ENCODE results near the gene MAFG.

MAFG gene

DNA sequence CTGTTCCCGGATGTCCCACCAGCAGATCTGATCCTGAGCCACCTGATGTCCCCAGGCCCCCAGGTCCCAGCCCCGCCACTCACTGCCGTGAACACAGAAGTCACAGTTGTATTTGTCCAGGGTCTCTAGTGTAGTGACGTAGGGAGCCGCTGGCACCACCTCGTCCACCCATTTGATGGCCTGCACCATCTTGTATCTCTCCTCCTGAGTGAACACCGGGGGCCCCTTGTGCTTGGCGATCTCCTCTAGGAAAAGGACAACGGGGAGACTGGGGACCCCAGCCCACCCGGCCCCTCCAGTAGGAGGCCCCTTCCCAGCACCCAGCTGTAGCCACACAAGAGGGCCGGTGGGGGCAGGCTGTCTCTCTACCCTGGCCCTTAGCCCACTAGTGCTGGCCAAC lies 18.7 kb downstream of the MAFG start:
- H3K27me3 ChIP-seq (ENCODE audit: low read depth), result no peaks in the 10 kb centered on the region
- peaks cover 46% of the 10 kb centered on the region for H3K36me3 ChIP-seq (replicated peaks)
- H3K4me1 ChIP-seq, result no peaks in the 10 kb centered on the region
- no peaks in the 10 kb centered on the region for H3K9me3 ChIP-seq
- DNase-seq (ENCODE audit: low spot score in 2 of 2), result no peak
- H3K4me3 ChIP-seq, result no peak overlapping the region
- in situ Hi-C loops (cut with MboI; ENCODE audit: low sequenced_read_pairs), result no loop called here

DNA sequence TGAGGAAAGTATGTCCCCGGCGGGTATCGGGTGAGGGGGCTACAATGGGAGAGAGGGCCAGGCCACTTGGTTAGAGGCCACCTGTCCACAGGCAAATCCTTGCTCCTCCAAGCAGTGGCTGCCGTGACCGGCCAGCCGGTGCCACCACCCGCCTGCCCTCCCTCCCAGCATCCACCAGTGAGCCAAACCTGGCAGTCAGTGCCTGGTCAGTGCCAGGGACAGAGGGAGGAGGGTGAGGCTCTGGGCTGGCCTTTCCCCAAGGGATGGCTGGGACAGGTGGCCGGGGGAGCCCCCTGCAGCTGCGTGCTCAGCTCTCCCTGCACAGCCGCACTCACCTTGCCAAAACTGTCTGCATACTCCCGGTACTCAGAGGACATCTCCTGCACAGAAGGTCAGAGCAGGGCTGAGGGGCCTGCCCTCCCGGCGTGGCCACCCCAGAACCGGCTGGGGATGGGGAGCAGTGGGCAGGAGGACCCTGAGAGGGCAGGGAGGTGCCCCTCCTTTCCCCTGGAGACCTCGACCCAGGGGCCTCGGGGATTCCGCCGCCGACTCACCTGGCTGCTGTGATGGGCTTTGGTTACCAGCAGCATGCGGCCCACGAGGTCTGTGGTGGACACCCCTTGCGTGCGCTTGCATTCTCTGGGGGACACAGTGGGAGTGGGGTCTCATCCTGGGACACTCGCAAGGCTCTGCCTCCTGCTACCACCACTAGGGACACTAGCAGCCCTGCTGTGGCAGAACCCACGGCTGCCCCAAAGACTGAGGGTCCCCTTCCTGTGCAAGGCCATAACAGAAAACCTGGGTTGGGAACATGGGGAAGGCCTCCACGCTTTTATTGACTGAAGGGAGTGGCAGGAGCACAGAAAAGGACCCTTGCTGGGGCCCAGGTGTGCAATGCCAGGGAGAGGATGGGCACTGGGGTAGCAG lies 20.1 kb downstream of the MAFG start:
- no peaks in the 10 kb centered on the region for H3K4me1 ChIP-seq
- H3K4me3 ChIP-seq, result no peak overlapping the region
- no peaks in the 10 kb centered on the region for H3K27me3 ChIP-seq (ENCODE audit: low read depth)
- H3K36me3 ChIP-seq (replicated peaks), result peaks cover 34% of the 10 kb centered on the region
- in situ Hi-C loops (cut with MboI; ENCODE audit: low sequenced_read_pairs), result no loop called here
- no peak for DNase-seq (ENCODE audit: low spot score in 2 of 2)
- H3K9me3 ChIP-seq, result no peaks in the 10 kb centered on the region

DNA sequence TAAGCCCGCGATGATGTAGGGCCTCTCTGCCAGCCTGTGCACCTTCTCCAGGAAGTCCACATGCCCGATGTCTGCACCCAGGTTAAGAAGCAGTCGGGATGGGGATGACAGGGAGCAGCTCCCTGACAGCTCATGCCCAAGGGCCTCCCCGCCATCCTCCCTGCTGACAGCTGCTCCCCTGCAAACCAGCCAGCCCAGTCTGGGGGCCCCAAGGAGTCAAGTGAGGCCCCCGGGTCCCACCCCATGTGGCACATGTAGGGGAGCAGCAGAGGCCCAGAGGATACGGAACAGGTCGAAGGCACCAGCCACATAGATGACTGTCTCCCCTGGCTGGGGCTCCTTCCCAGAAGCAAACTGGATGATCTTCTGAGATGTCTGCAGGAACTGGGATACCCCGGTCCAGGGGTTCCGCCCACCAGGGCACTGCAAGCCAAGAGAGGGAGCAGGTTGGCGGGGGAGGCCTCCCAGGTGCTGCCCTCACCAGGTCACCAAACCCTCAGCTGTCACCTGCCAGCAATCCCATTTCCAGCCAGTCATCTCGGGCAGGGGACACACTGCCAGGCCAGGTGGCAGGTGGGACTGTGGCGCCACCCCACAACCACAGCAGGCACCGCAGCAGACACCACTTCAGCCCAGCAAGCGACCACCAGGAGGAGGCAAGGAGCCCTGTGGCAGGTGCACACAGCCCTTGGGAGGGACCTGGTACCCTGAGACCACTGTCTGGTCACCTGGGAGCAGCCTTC lies 20.9 kb downstream of the MAFG start:
- Histone ChIP-seq H3K4me1 (no peaks in the 10 kb centered on the region), H3K4me3 (no peak overlapping the region), H3K36me3 (replicated peaks) (peaks cover 34% of the 10 kb centered on the region), H3K9me3 (no peaks in the 10 kb centered on the region), H3K27me3 (ENCODE audit: low read depth) (no peaks in the 10 kb centered on the region)
- no peak for DNase-seq (ENCODE audit: low spot score in 2 of 2)
- in situ Hi-C loops (cut with MboI; ENCODE audit: low sequenced_read_pairs), result no loop called here

DNA sequence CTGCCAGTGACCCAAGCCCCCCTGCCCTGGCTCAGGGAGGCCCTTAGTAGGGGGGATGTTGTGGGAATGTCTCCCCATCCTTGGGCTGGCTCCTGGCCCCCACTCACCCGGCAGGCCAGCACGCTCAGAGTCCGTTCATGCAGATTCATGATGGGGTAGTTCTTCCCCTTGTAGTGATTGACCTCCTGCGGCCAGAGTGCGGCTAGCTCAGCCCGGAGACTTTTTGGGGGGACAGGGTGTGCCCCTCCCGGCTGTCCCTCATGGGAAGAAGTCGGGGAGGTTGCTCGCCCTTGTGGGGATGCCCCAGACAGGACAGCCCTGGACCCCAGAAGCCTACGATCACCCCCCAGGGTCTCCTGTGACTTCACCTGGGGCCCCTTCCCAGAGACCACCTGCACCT lies 21.5 kb downstream of the MAFG start:
- H3K4me1 ChIP-seq, result no peaks in the 10 kb centered on the region
- peaks cover 34% of the 10 kb centered on the region for H3K36me3 ChIP-seq (replicated peaks)
- H3K4me3 ChIP-seq, result no peak overlapping the region
- H3K9me3 ChIP-seq, result no peaks in the 10 kb centered on the region
- in situ Hi-C loops (cut with MboI; ENCODE audit: low sequenced_read_pairs), result no loop called here
- no peak for DNase-seq (ENCODE audit: low spot score in 2 of 2)
- no peaks in the 10 kb centered on the region for H3K27me3 ChIP-seq (ENCODE audit: low read depth)

DNA sequence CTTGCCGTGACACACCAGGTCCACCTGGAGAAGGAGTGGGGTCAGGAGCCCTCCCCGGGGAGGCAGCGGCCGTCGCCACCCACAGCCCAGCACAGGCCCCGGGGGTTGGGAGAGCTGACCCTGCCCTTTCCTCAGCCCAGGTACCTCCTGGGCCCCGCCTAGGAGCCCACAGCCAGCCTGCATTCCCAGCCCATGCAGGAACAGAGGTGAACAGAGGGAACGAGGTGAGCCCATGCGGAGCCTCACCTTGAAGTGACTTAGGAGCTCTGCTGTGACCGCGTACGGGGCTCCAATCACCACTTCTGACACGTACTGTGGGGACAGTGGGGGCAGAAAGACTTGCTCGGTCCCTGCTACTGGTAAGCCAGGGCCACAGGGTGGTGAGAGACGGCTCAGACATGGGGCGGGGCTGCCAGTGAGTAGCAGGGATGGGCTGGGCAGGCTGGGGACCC lies 22.1 kb downstream of the MAFG start:
- DNase-seq (ENCODE audit: low spot score in 2 of 2), result no peak
- Histone ChIP-seq H3K36me3 (replicated peaks) (peaks cover 34% of the 10 kb centered on the region), H3K4me3 (no peak overlapping the region), H3K9me3 (no peaks in the 10 kb centered on the region), H3K4me1 (no peaks in the 10 kb centered on the region), H3K27me3 (ENCODE audit: low read depth) (no peaks in the 10 kb centered on the region)
- in situ Hi-C loops (cut with MboI; ENCODE audit: low sequenced_read_pairs), result no loop called here

DNA sequence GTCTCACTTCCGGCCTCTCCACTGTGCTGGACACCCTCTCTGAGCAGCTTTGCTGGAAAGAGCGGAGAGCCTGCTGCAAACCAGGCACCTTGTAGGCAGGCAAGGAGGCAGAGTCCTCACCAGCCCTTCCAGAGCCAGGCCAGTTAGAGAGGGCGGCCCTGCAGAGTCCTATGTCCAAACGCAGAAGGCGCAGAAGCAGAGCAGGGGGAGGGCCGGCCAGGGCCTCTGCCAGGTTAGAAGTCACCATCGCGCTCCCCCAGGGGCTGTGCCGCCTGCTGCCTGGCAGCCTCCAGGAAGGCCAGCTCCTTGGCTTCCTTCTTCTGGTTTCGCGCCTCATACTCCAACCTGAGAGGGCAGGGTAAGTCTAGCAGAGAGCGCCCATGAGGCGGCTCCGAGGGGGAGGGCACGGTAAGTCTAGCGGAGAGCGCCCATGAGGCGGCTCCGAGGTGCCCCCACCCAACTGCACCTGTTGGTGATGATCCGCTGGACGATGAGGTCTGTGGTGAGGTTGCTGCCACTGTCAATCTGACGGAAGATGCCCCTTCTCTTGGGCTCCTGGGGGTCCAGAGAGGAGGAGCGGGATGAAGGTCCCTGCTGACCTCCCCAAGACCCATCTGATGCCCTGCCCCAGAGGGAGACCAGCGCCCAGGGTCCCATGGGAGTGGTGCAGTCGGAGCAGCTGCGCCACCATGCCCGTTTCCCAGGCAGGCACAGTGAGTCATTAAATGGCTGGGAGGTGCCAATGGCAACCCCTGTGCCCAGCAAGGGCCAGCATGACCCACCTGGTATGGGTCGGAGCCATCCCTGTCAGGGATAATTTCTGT lies 22.7 kb downstream of the MAFG start:
- in situ Hi-C loops (cut with MboI; ENCODE audit: low sequenced_read_pairs), result no loop called here
- DNase-seq (ENCODE audit: low spot score in 2 of 2), result no peak
- Histone ChIP-seq H3K4me1 (no peaks in the 10 kb centered on the region), H3K27me3 (ENCODE audit: low read depth) (no peaks in the 10 kb centered on the region), H3K9me3 (no peaks in the 10 kb centered on the region), H3K4me3 (no peak overlapping the region), H3K36me3 (replicated peaks) (peaks cover 40% of the 10 kb centered on the region)

DNA sequence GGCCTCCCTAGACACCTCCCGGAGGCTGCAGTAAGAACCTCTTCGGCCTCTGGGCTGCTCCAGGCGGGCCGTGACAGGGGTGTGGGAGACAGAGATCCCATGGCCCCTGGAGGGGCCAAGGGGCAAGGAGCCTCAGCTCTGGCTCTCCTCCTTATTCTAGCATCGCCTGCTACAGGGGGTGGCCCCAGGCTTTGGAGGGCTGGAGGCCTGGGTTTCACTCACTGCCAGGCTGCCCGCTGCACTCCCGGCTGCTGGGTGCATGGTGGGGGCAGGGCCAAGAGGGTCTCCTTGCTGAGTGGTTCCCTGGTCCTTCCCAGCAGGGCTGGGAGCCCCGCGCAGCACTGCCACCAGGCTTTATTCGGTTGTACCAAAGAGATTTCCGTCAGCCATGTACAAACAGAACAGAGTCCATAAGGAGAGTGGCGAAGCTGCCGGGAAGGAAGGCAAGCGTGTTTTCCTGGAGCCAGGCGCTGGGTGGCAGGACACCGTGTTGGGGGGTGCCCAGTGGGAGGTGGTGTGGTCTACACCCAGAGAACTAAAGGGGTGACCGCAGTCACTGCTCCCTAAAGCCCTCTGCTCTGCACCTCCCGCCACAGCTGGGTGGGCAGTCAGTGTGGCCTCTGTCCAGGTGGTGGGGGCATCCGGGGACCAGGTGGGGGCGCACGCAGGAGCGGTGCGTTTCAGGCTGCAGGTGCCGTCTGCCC lies 23.5 kb downstream of the MAFG start:
- Histone ChIP-seq H3K9me3 (no peaks in the 10 kb centered on the region), H3K4me1 (no peaks in the 10 kb centered on the region), H3K4me3 (no peak overlapping the region), H3K36me3 (replicated peaks) (peaks cover 43% of the 10 kb centered on the region), H3K27me3 (ENCODE audit: low read depth) (no peaks in the 10 kb centered on the region)
- in situ Hi-C loops (cut with MboI; ENCODE audit: low sequenced_read_pairs), result no loop called here
- DNase-seq (ENCODE audit: low spot score in 2 of 2), result no peak

DNA sequence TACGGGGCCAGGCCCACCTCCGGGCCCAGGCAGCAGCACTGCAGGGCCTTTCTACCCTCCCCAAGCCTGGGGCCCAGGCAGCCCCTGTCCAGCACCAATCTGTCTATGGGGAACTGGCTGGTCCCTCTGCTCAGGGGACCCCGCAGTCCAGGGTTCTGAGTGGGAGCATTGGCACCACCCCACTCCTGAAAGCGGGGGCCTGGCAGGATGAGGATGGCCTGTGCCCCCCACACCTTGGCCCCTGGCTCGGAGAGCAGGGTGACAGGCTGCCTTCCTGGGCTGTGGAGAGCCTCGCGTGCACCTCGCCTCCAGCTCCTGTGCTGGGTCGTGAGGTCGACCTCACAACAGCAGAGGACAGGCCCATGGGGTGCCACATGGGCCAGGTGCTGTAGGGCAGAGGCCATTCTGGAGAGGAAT lies 24.1 kb downstream of the MAFG start:
- peaks cover 44% of the 10 kb centered on the region for H3K36me3 ChIP-seq (replicated peaks)
- H3K27me3 ChIP-seq (ENCODE audit: low read depth), result no peaks in the 10 kb centered on the region
- H3K4me1 ChIP-seq, result no peaks in the 10 kb centered on the region
- in situ Hi-C loops (cut with MboI; ENCODE audit: low sequenced_read_pairs), result no loop called here
- DNase-seq (ENCODE audit: low spot score in 2 of 2), result no peak
- H3K4me3 ChIP-seq, result no peak overlapping the region
- H3K9me3 ChIP-seq, result no peaks in the 10 kb centered on the region

DNA sequence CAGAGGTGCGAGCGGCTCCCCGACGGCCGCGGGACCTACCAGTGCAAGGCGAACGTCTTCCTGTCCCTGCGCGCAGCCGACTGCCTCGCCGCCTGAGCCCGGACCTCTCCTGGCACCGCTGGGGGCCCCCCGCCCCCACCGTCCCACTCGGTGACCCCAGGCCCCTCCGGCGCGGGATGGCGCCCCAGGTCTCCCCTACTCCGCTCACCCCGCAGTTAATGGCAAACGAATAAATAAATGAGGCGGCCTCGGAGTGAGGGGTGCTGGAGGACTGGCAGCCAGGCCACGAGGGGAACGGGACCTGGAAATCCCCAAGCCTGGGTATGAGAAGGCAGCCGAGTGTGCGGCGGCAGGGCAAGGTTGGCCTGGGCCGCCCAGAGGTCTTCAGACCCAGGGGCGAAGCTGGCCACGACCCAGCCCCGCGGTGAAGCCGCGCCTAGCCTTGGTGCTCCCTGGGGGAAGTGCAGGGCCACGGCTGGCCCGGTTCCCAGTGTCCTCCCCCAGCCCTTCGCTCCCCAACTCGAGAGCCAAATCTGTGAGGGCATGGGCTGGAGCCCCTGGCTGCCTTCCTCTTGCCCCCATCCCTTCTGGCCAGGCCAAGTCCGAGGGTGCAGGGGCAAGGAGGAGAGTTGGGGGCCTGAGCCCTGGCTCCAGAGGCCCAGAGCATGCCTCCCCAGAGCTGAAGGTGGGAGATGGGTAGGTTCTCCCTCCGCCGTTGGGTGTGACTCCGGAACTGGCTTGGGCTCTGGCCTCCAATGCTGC lies 24.7 kb downstream of the MAFG start:
- no peaks in the 10 kb centered on the region for H3K4me1 ChIP-seq
- no peaks in the 10 kb centered on the region for H3K9me3 ChIP-seq
- no peak overlapping the region for H3K4me3 ChIP-seq
- no peaks in the 10 kb centered on the region for H3K27me3 ChIP-seq (ENCODE audit: low read depth)
- no peak for DNase-seq (ENCODE audit: low spot score in 2 of 2)
- peaks cover 43% of the 10 kb centered on the region for H3K36me3 ChIP-seq (replicated peaks)
- in situ Hi-C loops (cut with MboI; ENCODE audit: low sequenced_read_pairs), result no loop called here

DNA sequence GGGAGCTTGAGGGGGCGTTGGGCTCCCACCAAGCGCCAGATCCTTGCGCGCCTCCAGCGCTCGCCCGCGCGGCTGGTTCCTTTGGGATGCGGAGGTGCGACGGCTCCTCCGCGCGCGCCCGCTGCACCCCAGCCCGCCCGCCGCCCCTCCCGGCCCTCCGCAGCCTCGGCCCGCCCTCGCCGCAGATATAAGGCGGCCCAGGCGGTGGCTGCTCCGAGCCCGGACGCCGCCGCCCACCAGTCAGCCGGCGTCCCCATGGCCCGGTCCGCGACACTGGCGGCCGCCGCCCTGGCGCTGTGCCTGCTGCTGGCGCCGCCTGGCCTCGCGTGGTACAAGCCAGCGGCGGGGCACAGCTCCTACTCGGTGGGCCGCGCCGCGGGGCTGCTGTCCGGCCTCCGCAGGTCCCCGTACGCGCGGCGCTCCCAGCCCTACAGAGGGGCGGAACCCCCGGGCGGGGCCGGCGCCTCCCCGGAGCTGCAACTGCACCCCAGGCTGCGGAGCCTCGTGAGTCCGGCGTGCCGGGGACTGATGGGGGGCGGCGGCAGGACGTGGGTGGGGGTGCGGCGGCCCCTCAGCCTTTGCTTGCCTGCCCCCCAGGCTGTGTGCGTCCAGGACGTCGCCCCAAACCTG lies 25.4 kb downstream of the MAFG start, which contains the start of gene NPB:
Gene NPB (plus strand): TSS at position 216 of the 630 bp plus-strand sequence. CDS start 40 bp downstream, at position 256.
- H3K4me3 ChIP-seq, result no peak within 1 kb of the TSS
- no peaks in the 10 kb centered on the region for H3K27me3 ChIP-seq (ENCODE audit: low read depth)
- in situ Hi-C loops (cut with MboI; ENCODE audit: low sequenced_read_pairs), result no loop called here
- H3K9me3 ChIP-seq, result no peaks in the 10 kb centered on the region
- no peak for DNase-seq (ENCODE audit: low spot score in 2 of 2)
- peaks cover 45% of the 10 kb centered on the region for H3K36me3 ChIP-seq (replicated peaks)
- H3K4me1 ChIP-seq, result no peaks in the 10 kb centered on the region

DNA sequence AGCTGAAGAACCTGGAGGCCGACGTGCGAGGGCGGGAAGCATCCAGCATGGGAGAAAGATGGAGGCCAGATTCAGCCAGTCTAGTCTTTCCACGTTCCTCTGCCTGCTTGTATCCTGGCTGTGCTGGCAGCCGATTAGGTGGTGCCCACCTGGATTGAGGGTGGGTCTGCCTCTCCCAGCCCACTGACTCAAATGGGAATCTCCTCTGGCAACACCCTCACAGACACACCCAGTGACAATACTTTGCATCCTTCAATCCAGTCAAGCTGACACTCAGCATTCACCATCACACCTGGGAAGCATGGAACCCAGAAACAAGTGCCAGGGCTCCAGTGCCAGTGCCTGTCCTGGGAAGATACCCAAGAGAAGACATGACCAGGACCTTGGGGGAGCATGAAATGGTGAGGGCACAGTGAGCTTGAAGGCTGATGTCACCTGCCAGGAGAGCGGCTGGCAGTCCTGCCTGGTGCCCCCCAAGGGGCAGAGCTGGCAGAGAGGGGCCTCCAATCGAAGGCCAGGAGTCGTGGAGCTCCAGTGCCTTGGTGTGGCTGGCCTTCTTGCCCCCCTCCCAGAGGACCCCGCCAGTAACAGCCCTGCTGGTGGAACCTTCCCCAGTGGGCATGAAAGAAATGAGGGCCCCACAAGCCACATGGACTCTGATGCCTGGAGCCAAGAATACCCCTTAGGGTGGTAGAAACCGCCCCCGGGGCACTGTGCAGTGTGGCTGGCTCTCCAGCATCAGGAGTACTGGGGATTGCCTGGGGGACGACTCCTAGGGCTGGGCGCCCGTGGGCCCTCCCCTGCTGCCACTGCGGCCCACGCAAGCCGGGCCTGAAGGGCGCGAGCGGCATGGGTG lies 26.1 kb downstream of the MAFG start:
- peaks cover 43% of the 10 kb centered on the region for H3K36me3 ChIP-seq (replicated peaks)
- in situ Hi-C loops (cut with MboI; ENCODE audit: low sequenced_read_pairs), result no loop called here
- H3K4me3 ChIP-seq, result no peak overlapping the region
- H3K4me1 ChIP-seq, result no peaks in the 10 kb centered on the region
- no peaks in the 10 kb centered on the region for H3K27me3 ChIP-seq (ENCODE audit: low read depth)
- no peaks in the 10 kb centered on the region for H3K9me3 ChIP-seq
- DNase-seq (ENCODE audit: low spot score in 2 of 2), result no peak
